Mesodermal cell (in vitro differentiated cells): Measurements from ENCODE around the gene MAP1LC3B2.

ENCODE experiments used
- H3K27ac ChIP-seq: 2 replicates; pipeline ENCODE4 v1.7.0; 2013; ENCODE audit warnings: mild to moderate bottlenecking, low read depth, low read length, moderate library complexity; ENCODE audit not compliant: severe bottlenecking
- H3K36me3 ChIP-seq: 2 replicates; pipeline ENCODE4 v1.7.1; 2013; ENCODE audit warnings: mild to moderate bottlenecking, low read length, moderate library complexity; ENCODE audit not compliant: control insufficient read depth, insufficient read depth
- H3K4me1 ChIP-seq: one replicate; pipeline ENCODE4 v1.7.1; 2013; ENCODE audit warnings: mild to moderate bottlenecking, low read length; ENCODE audit not compliant: insufficient read depth, control insufficient read depth, poor library complexity, severe bottlenecking
- H3K4me3 ChIP-seq: 2 replicates; pipeline ENCODE4 v1.7.0; 2013; ENCODE audit warnings: low read length, control low read depth, mild to moderate bottlenecking; ENCODE audit not compliant: insufficient read depth, poor library complexity, severe bottlenecking; ENCODE audit errors: extremely low read depth
- H3K9me3 ChIP-seq: 2 replicates; pipeline ENCODE4 v1.7.1; 2013; ENCODE audit warnings: mild to moderate bottlenecking, low read length, moderate library complexity; ENCODE audit not compliant: control insufficient read depth
- WGBS, 2 experiments: methylation state at CpG; one replicate each; pipeline ENCODE4 v1.1.5; 2013; ENCODE audit warnings: missing lambda C conversion rate in 2 of 2; ENCODE audit not compliant: insufficient coverage in 2 of 2; 5-methylcytosine and 5-hydroxymethylcytosine counted together

MAP1LC3B2 gene

DNA sequence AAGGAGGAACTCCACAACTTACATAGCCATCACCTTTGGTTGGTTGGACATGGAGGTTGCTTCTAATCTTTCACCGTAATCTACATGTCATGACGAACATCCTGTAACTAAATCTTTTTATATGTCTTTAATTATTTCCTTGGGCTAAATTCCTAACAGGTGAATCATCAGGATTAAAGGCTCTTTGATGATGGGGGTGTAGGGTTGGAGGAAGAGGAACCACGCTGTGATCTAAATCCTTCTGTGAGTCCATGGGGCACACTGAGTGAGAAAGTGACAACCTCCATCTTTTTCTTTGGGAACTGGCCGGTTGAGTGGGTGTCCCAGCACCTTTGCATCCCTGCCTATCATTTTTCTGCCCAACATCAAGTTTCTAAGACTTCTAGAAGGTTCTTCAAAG, 31.1 kb upstream of the MAP1LC3B2 start:
- Histone ChIP-seq H3K36me3 (no peaks in the 10 kb centered on the region), H3K4me1 (peaks cover 17% of the 10 kb centered on the region), H3K9me3 (no peaks in the 10 kb centered on the region), H3K4me3 (no peak overlapping the region), H3K27ac (no peak overlapping the region)
- WGBS, 2 experiments, result 51 to 60% methylated on average over 2 of the region's 4 CpGs

DNA sequence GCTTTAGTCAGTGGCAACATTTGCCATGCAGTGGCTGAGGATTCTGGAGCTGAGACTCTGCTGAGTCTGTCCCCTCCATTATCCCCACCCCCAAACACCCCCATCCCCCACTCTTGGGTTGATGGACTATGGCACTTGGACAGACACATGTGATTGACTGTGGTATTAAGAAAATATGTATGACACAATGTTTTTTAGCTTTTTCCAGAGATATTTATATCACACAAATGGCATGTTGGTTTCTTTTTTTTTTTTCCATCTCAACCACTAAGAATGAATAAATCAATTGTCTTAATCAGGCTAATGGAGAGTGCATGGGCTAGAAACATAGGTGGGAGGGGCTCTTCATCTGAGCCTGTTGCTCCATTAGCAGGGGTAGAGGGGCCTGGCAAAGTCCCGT, 30.7 kb upstream of the MAP1LC3B2 start:
- no peak overlapping the region for H3K27ac ChIP-seq
- no peaks in the 10 kb centered on the region for H3K9me3 ChIP-seq
- no peak overlapping the region for H3K4me3 ChIP-seq
- H3K36me3 ChIP-seq, result no peaks in the 10 kb centered on the region
- H3K4me1 ChIP-seq, result peaks cover 17% of the 10 kb centered on the region
- 100% methylated on average over 1 of the region's 1 CpG for WGBS, 2 experiments

DNA sequence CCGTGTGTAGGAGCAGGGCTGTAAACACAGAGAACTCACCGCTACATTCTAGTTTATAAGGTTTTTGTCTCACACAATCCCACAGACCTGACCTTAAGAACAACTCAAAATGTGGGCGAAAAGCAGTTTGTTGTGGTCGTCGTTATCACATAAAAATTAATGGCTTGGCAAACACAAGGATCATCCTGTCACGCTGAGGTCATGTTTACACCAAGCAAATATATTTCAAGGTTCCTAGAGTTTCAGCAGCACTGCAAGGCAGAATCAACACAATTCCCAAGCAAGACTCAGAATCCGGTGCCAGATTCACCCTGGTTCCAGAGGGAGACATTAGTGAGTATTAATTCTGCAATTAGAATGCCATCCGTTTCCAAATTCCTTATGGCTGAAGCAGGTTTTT, 30.1 kb upstream of the MAP1LC3B2 start:
- no peak overlapping the region for H3K27ac ChIP-seq
- H3K36me3 ChIP-seq, result no peaks in the 10 kb centered on the region
- H3K9me3 ChIP-seq, result no peaks in the 10 kb centered on the region
- H3K4me1 ChIP-seq, result peaks cover 17% of the 10 kb centered on the region
- no peak overlapping the region for H3K4me3 ChIP-seq
- WGBS, 2 experiments, result 87 to 90% methylated on average over 7 of the region's 8 CpGs

DNA sequence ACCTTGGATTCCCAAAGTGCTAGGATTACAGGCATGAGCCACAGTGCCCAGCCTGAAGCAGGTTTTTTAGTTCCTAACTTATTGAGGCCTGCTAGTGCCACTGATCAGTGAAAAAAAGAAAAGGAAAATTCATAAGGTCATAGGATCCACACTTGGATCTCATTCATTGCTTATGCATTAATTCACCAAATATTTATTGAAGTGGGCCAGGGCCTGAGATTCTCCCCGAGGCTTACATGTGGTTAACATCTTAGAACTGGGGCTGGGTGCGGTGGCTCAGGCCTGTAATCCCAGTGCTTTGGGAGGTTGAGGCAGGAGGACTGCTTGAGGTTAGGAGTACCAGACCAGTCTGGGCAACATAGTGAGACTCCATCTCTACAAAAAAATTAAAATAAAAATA, 29.5 kb upstream of the MAP1LC3B2 start:
- WGBS, 2 experiments, result 90% methylated on average over 2 of the region's 2 CpGs; no CpG with 5 or more reads in 1 of the 2 experiments
- H3K36me3 ChIP-seq, result no peaks in the 10 kb centered on the region
- H3K4me3 ChIP-seq, result no peak overlapping the region

DNA sequence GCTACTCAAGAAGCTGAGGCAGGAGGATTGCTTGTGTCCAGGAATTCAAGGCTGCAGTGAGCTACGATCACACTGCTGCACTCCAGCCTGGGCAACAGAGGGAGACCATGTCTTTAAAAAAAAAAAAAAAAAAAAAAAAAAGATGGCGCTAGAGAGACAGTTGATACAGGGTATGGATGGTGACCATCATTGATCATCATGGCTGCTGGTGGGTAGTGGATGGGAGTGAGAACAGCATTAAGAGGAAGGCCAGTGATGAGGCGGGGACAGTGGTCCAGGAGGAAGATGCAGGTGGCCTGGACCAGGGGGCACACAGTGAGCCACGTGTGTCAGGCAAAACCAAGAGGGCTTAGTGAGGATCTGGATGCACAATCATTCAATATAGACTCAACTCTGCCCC, 26.8 kb upstream of the MAP1LC3B2 start:
- no peak overlapping the region for H3K4me3 ChIP-seq
- H3K4me1 ChIP-seq, result peaks cover 9% of the 10 kb centered on the region
- H3K9me3 ChIP-seq, result no peaks in the 10 kb centered on the region
- no peaks in the 10 kb centered on the region for H3K36me3 ChIP-seq
- WGBS, 2 experiments, result 83% methylated on average over 1 of the region's 4 CpGs; no CpG with 5 or more reads in 1 of the 2 experiments
- H3K27ac ChIP-seq, result no peak overlapping the region

More for the DNA sequence above, 29.5 kb upstream of the MAP1LC3B2 start:
- H3K9me3 ChIP-seq, result no peaks in the 10 kb centered on the region
- peaks cover 17% of the 10 kb centered on the region for H3K4me1 ChIP-seq
- H3K27ac ChIP-seq, result no peak overlapping the region

DNA sequence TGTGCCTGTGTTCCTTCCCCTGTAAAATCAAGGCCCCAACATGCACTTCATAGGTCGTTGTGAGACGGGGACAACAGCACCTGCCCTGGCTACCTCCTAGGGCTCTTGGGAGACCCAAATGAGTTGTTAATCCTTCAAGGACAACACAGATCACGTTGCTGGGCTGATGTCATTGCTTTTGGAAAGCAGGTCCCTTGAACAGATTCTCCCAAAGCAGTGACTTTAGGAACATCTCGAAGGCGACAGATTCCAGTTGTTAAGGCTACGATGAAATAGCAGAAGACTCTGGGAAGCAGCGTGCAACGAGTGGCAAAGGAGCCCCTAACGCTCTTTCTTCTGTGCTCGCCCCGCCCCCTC, 26.2 kb upstream of the MAP1LC3B2 start:
- no peak overlapping the region for H3K27ac ChIP-seq
- peak overlapping the region; percentile 50 for H3K4me3 ChIP-seq
- no peaks in the 10 kb centered on the region for H3K9me3 ChIP-seq
- peaks cover 8% of the 10 kb centered on the region for H3K4me1 ChIP-seq
- WGBS, 2 experiments, result 1 to 5% methylated on average over 5 to 8 of the region's 11 CpGs
- no peaks in the 10 kb centered on the region for H3K36me3 ChIP-seq

DNA sequence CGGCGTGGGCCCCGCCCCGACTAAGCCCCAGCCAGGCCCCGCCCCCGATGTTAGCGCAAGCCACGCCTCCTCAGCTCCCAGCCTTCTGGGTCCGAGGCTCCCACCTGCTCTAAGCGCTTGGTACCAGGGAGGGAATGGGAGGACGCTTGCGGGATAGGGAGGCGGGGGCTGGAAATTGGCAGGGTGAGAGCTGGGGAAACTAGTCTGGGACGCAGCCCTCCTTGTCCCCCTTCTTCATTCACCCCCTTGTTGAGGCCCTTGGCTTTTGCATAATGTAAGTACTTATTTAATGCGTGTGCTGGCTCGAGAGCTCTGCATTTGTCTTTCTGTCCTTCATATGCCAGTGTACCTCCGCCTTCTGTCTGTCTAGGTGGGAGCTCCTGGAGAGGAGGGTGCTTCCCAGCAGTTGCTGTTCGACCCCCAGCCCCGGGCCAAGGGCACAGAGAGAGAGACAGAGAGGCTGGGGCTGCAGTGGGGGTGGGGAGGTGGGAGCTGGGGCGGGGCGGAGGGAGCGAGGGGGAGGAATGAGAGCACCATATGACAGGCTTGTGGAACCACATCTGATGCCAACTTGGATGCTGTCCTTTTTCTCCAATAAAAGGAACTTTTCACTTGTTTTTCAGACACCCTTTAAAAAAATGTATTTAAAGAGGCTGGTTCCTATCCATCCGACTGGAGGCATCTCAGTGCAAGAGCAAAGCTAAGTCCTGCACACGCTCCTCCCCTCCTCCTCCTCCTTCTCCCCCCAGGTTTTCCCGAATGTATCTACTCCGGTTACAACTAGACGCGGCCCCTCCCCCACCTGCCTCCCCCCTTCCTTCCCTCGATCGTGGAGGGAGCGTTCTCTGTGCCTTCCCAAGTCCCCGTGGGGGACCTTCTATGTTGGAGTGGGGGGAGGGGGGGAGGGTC, 25.6 kb upstream of the MAP1LC3B2 start:
- 1 to 5% methylated on average over 4 to 15 of the region's 32 CpGs for WGBS, 2 experiments
- H3K9me3 ChIP-seq, result no peaks in the 10 kb centered on the region
- H3K4me3 ChIP-seq, result peak overlapping the region; percentile 50
- peak overlapping the region; percentile 41 for H3K27ac ChIP-seq
- no peaks in the 10 kb centered on the region for H3K36me3 ChIP-seq
- H3K4me1 ChIP-seq, result peaks cover 2% of the 10 kb centered on the region

DNA sequence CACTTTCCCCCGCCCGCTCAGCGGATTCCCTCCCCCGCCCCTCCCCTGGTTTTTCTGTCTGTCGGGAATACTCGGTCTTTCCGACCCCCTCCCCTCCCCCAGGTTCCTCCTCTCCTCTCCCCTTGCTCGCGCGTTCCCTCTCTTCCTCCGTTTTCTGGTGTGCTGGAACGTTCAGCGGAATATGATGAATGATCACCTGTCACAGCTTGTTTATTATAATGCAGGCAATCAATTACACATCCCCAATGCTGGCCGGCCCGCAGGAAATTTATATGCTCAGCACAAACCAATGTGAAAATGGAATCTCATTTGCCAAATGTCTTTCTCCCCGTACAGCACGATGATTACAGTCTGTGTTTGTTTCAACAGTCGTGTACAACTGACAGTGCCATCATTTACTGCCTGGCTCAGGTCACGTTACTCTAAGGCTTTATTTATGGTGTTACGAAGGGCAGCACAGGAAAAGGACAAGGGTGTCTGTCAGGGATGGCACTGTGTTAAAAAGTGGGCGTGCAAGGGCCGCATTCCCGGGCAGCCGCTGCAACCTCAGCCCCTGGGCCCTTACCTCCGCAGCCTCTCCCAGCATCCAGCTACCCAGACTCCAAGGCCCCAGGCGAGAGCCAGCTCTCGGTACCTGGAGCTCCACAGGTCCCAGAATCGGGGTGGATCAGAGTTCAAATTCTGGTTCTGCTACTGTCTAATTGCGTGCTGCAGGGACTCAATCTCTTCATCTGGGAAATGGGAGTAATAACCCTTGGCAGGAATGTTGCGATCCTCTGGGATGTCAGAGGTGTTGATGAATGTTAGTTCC, 24.7 kb upstream of the MAP1LC3B2 start:
- Histone ChIP-seq H3K27ac (peak overlapping the region; percentile 59), H3K36me3 (no peaks in the 10 kb centered on the region), H3K4me3 (peak overlapping the region; percentile 50), H3K4me1 (peaks cover 10% of the 10 kb centered on the region), H3K9me3 (no peaks in the 10 kb centered on the region)
- 12 to 26% methylated on average over 12 to 22 of the region's 30 CpGs for WGBS, 2 experiments

DNA sequence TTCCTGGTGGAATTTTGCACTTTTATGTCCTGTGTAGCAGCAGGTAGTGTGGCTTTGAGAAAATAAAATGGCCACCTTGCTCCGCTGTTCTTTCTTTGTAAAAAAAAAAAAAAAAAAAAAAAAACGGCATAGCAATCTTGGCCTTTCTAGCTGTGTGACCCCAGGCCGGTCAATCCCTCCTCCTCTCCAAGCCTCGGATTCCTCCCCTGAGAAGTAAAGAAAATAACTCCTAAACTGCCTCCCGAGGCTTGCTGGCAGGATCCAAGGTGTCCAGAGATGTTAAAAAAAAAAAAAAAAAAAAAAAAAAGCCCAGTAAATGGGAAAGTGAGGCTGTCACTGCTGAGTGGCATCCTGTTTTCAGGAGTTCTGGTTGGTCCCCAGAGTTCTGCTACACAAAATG, 23.9 kb upstream of the MAP1LC3B2 start:
- H3K36me3 ChIP-seq, result no peaks in the 10 kb centered on the region
- peaks cover 15% of the 10 kb centered on the region for H3K4me1 ChIP-seq
- H3K27ac ChIP-seq, result no peak overlapping the region
- no peak overlapping the region for H3K4me3 ChIP-seq
- no CpG with 5 or more reads among the region's 5 CpGs for WGBS, 2 experiments
- no peaks in the 10 kb centered on the region for H3K9me3 ChIP-seq

DNA sequence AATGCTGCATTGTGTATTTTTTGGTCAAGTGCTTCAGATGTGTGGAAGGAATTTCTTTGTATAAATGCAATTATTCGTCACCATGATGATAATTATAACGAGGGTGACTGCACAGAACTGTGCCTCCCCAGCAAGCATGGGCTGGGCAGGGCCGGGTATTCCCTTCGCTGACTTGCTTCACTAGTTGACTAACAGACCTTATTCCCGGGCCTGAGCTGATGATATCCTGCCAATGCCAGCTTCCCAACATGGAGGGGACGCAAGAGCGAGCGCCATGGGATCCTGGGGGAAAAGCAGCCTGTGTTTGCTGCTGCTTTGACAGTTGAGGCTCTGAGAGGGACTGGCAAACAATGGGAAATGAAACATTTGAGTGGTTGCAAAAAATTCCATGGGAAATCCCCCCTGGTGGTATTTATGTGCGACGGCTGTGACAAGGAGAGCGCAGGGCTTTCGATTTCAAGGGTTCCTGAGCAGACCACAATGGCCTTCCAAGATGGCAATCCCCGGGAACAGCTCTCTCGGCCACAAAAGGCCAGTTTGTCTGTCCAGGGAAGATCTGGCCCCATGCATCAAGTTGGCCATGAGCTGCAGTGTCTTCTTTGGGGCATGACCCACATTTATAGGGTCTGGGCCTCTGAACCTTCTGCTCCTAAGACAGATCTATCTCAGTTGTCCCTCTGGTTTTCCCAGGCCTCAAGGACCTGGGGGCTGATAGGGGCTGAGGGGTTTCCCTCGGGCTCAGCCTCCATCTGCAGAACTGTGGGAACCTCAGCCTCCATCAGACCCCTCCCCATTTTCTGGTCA, 21.9 kb upstream of the MAP1LC3B2 start:
- Histone ChIP-seq H3K9me3 (no peaks in the 10 kb centered on the region), H3K4me3 (no peak overlapping the region), H3K27ac (no peak overlapping the region), H3K4me1 (peaks cover 15% of the 10 kb centered on the region), H3K36me3 (no peaks in the 10 kb centered on the region)
- WGBS, 2 experiments, result 92 to 94% methylated on average over 12 to 15 of the region's 15 CpGs
